ENCODE data around the gene RIOX2.
"Not testable (repeated sequence)": the region's sequence is repeated elsewhere in the genome, so short reads cannot be mapped to it uniquely, and the experiment has no call there.

The RIOX2 gene

DNA sequence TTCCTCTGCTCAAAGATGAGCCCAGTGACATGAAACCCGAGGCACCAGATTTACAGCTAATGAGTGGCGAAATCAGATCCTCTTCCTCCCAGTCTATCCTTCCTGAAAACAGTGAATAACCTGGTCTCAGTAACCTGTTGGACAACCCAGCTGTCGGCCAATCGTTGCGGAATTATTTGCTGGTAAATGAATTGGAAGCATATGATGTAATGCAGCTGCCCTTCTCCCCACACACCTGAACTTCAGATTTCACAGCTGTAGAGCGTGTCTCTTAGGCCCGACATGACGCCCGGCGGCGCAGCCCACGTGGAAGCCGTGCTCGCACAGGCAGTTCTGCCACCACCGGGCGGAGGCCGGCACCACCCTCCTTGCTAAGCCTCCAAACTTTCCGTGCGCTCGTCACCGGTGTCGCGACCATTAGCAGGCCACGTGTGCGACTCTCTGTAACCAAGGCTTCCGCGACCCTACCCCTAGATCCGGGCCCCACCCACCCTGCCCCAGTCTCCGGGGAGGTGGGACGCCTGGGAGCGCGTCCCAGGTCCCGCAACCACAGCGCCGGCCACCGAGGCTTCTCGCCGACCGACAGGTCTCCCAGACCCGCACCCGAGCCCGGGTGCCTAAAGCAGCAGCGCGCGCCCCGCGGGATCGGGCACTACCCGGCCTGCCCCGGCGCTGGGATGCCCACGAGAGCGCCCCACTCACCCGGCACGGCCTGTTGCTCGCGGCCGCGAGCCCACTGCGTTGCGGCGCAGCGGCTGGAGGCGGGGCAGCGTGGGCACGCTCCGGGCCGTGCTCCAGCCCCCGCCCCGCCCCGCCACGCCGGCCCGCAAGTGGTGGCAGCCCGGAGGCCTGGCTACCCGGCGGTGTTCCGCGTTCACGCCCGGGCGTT, at the start of gene RIOX2:
RIOX2 (minus strand) TSS at position 753 of the 889 bp plus-strand sequence. CDS start 4,838 bp downstream, outside the sequence.
- intact Hi-C loops (cut with DNase I): loop anchor here (5.0 kb wide), 2 partner anchors 50 to 150 kb away; partner anchors contain the start of gene CRYBG3
- peak; percentile 53 to 95 (median 70) for DNase-seq

DNA sequence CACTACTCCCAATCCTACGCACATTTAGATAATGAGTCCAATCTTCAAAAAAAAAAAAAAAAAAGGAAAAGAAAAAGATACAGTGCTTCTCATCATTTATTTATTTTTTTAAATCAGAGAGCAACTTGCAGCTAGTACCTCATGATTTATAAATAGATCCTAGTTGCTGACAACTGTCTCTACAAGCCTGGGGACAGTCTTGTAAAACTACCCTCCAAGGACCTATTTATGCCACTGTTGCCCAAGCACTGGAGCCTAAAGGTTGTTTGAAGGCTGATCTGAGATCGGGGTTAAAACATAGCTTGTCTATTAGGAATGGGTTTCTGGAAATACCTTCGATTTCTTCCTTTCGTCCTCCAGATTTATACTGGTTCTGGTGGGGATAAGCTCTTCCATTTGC, 48.2 kb upstream of the RIOX2 start:
- intact Hi-C loops (cut with DNase I): loop anchor here (5.0 kb wide), 1 partner anchor 48 kb away; the partner anchor contains the start of gene RIOX2
- no peak for DNase-seq

DNA sequence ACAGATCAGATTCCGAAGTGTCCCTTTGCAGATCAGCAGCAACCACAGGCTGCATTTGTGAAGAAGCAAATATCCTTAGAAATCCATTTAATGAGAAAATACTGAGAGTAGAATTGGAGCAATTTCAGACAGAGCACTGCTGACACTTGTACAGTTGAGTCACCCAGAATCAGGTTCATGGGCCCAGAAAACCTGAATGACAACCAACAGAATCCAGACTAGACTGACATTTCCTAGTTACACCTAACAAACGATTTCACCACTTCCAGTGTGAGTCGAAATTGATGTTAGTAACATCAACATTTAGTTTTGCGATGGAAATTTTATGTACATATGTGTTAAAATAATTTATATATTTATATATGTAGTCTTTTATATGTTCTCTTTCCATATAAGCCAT, 46.1 kb upstream of the RIOX2 start:
- intact Hi-C loops (cut with DNase I): no loop called here
- no peak for DNase-seq

DNA sequence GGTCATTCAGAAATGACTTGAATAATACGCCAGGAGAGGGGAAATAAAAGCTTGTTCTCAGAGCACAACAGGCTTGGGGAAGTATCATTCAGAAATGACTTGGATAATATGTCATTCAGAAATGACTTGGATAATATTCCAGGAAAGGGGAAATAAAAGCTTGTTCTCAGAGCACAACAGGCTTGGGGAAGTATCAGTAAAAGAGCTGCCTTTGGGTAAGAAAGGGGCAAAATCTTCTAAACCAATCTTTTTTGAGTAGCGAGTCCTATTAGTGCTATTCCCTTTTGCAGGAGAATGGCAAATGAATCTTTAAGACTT, 42.0 kb upstream of the RIOX2 start:
- intact Hi-C loops (cut with DNase I): no loop called here

DNA sequence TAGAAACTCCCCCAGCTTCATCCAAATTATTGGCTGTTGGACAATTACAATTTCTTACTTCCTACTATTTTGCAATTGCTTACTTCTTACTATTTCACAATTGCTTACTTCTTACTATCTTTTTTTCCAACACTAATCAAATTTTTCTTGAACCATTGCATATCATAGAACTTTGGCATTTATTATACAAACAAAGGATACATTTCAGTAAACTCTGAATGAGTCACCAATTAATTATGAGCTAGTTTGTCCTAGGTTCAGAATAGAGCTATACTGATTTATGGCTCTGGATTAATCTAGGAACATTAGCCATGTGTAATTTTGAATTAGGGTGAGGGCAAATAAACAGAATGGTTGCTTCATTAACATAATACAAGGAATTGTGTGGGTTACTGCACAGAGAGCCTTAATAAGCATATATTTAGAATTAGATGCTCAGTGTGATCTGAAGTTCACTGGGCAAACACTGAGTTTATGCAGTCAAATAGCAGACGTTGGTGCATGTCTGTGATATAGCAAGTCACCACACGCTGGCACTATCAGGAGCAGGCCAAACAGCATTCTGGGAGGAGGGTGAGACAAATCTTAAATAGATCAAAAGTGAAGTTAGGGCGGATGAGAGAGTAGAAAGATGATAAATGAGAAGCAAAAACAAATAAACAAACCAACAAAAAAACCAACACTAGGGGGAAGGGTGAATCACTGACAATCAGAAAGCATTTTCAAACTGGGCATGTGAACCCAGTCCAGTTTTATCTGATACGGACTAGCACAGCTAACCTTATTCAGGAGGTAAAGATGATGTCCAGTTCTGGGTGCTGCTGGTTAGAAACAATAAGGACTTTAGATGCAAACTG, 41.4 kb upstream of the RIOX2 start:
- DNase-seq: no peak
- intact Hi-C loops (cut with DNase I): loop anchor here (2.0 kb wide), 1 partner anchor 29 kb away; no protein-coding TSS in a partner anchor

More for the DNA sequence above, 42.0 kb upstream of the RIOX2 start:
- no peak for DNase-seq

DNA sequence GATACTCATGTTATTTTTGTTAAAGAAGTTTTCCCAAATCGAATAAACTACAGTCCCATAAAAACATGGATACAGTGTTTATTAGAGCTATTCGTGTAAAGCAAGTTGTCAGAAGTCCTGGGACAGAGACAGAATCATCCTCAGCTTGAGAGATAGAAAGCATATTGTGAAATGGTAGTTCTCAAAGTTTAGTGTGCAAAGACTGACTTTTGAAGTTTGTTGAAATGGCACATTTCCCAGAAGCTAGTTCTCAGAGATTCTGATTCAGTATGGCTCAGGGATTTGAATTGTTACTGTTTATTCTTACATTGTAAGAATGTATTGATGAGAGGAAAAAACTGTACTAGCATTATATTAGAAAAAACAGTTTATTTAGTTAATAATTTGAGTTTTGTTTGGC, 40.7 kb upstream of the RIOX2 start:
- no peak for DNase-seq
- intact Hi-C loops (cut with DNase I): loop anchor here (2.0 kb wide), 1 partner anchor 28 kb away; no protein-coding TSS in a partner anchor

DNA sequence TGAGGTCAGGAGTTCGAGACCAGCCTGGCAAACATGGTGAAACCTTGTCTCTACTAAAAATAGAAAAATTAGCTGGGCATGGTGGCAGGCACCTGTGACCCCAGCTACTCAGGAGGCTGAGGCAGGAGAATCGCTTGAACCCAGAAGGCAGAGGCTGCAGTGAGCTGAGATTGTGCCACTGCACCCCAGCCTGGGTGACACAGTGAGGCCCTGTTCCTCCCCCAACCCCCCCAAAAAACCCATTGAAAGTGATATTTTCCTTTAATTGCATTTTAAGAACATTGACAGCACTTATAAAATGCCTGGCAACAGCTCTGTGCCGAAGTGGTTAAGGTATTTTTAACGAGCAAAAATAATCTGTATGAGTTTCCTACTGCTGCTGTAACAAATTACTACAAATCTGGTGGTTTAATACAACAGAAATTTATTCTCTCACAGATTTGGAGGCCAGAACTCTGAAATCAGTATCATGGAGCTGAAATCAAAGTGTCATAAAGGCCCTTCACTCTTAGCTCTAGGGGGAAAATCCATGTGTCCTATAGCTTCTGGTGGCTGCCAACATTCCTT, 38.7 kb upstream of the RIOX2 start:
- intact Hi-C loops (cut with DNase I); DNase-seq: not testable (repeated sequence)

DNA sequence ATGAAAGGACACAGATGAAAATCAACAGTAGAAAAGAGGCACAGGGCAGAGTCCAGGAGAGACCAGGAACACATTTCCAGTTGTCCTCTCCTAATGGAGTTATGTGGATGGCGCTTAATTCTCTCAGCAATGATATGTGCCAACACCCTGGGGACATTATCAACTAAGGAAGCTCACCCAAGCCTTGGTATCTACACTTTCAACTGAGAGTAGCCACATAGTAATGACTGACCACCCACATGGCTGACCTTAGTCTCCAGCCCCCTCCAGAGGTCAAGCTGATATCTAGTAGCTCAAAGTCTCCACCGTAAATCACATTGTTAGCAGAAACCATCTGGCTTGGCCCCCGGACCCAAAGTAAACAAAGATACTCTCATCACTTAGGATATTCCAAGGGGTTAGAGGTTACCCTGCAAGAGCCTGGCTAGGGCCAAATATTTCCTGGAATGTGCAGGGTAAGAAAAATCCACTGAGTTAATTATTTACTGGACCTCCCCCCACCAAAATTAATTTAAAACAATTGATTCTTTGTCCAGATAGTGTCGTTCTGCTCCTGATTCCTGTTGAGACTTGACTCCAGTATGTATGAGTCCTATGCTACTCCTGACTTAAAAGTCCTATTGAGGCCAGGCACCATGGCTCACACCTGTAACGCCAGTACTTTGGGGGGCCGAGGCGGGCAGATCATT, 38.1 kb upstream of the RIOX2 start:
- no peak for DNase-seq
- intact Hi-C loops (cut with DNase I): no loop called here

DNA sequence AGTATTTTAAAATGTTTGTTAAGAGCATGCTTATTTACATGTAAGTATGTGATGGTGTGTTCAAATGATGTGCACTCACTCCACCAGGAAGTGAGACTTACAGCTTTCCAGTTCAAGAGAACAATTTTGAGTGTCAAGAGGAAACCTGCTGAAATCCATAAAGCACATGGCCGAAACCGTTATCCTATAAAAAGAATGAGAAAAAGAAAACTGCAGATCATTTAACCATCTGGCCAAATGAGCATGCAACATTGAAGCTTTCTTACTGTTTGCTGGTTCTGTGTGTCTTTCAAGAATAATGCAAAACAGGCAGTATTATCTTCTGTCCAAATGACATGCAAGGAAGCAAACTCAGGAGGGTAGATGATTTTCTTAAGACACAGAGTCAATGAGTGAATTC, 36.6 kb upstream of the RIOX2 start:
- DNase-seq: no peak
- intact Hi-C loops (cut with DNase I): no loop called here

DNA sequence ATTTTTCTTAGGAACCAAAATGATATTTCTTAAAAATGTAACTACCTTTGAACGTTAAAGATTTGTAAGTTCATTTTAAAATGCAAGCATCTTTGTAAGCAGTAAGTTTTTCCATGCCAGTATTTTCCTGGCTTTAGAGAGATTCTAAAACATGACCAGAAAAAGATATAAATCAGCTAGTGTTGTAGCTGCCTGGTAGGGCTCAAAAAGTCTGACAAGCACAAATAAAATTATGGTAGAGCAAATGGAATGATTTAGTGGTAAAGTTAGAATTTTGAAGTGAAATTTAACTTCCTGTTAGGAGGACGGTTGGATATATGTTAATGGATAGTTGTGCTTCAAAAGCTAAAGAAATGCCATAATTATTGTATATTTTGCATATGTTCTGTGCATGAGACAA, 33.2 kb upstream of the RIOX2 start:
- no peak for DNase-seq
- intact Hi-C loops (cut with DNase I): no loop called here

DNA sequence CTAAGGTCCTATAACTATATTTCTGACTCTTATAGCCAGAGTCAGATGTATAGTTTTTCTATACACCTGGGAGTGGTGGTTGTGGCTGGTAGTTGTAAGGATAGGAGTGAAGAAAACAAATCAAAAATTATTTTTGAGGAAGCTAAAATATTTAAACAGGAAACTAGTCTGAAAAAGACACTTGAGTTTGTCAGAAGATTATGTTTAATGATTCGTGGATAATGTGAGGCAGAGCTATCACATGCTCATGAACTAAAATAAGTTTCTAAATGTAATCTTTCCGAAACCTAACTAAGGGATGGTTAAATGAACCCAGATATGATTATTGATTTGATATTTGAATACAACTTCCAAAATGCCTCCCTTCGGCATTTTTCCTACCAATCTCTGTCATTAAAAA, 32.5 kb upstream of the RIOX2 start:
- no peak for DNase-seq

DNA sequence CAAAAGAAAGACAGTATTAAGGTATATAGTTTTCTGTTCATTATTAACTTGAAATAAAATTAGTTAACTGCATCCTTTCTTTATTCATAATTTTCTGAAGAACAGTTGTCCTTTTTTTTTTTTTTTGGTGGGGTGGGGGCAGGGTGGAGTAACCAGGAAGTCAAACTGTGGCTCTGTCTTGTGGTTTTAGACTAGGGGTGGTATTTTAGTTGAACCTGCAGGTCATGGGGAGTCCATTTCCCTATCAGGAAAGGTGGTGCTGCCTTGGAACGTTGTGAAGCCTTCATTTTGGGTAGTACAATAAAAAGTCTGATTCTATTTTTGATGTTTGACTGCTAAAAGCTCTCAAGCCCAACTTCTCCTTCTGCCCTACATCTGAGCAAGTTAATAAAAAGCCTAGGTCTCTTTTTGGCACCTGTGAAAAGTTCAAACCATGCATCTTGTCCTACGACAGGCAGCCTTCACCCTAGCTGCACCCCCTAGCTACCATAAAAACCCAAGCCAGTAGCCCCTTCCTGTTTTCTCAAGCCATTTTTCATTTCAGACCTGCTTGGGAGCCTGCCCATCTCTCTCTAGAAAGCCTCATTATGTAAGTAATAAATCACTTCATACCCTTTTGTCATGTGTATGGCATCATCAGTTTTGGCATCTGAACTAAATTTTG, 31.2 kb upstream of the RIOX2 start:
- intact Hi-C loops (cut with DNase I): no loop called here
- no peak for DNase-seq

More for the DNA sequence above, 32.5 kb upstream of the RIOX2 start:
- intact Hi-C loops (cut with DNase I): no loop called here

DNA sequence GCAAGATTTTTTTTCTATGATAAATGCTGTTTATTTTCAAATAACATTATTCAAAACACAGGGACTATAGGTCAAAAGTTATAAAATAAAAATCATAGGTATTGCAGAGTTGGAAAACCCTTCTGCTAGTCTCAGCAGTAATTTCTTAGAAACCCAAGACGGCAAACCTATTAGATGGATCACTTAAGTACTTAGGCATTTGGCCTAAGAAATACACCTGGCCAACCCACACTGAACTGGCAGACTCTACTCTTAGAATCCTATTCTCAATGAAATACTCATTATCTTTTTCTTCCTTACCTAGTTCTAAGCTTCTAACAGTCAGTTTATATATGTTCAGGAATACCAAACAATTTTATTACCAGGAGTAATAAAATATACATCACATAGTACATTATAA, 30.5 kb upstream of the RIOX2 start:
- DNase-seq: no peak
- intact Hi-C loops (cut with DNase I): no loop called here

DNA sequence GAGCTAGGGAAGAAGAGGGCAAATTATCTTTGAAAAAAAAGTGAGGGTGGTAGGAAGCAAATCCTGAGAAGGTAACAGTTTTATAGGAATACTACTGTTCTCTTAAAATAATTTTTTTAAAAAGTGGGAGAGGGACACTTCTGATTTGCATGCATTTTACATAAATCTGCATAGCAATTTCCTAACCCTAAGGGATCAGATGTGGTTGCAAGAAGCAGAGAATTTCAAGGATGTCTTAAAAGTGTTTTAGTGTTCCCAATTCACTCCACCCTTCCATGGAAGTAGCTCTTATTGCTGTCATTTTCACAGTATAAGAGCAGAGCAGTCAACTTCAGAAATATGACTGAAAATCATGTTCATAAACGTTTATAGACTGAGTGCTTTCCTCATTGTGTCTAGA, 27.8 kb upstream of the RIOX2 start:
- intact Hi-C loops (cut with DNase I): no loop called here
- DNase-seq: no peak

DNA sequence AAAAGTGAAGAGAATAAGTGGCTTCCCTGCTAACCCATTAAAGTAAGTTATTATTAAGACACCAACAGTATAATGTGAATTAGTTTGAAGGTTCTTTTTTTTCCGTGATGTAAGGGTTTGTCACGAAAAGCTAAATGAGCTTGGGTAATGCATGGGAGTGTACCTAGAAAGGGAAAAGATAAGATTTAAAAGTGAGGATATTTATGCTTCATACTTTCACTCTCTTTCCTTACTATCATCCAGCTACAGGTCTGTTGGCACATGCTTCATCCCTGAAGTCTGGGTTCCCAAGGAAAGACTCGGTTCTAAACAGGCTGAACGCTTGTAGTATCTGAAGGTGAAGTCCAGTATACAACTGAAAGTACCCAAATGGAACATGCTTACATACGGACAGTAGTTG, 26.9 kb upstream of the RIOX2 start:
- no peak for DNase-seq
- intact Hi-C loops (cut with DNase I): no loop called here

DNA sequence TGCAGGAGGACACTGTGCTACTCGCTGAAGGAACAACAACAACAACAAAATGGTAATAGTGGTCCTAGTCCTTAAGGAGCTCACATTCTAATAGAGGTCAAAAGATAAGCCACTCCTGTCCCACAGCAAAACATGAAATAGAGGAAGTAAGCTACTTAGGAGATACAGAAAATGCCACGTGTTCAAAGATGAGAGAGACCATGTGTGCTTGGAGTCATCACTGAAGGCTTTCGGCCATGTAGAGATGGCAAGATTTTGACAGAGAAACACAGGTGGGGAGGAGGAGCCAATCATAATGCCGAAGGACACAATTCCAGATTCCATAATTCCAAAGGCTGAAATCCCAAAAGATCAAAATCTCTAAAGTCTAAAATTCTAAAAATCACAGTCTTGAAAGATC, 24.8 kb upstream of the RIOX2 start:
- no peak for DNase-seq
- intact Hi-C loops (cut with DNase I): no loop called here

DNA sequence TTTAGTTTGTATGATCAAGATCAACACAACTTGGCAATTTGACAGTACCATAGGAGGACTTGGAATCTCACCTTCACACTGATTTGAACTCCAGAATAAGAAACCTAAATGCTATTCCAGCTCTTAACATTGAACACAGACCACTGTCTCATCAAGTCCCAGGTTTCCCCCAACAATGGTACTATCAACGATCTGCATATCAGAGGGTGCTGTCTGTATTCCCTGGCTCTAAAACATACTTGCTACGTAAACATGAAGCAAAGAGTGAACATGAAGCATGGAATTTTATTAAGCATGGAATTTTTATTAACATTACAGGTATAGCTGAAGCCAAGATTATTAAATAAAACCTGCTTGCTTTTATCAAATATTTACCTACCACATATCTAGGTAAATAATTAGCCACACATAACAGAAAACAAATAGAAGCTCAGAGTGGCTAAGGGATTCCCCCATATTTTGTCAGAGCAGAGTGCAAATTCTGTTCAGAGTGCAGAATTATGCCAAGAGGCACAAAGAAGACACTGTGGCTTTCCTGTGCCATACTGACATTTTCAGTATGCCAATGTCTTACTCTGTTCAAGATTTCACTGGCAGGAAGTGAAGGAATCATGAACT, 22.2 kb upstream of the RIOX2 start:
- intact Hi-C loops (cut with DNase I): no loop called here
- no peak for DNase-seq

DNA sequence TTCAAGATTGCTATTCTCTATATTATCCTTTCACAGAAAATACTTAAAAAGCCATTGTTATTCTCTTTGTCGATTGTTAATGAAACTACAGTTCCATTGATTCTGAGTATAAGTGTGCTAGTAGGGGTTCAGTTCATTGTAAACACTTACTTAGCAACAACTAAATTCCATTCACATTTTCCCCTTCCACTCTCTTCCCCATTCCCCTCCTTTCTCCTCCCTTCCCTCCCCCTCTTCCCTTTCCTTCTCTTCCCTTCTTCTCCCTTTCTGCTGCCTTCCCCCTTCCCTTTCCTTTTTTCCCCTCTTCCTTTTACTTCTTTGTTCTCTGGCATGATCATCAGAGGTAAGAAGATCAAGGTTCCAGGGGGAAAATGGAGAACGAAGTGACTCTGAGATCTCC, 21.3 kb upstream of the RIOX2 start:
- DNase-seq: no peak
- intact Hi-C loops (cut with DNase I): no loop called here

DNA sequence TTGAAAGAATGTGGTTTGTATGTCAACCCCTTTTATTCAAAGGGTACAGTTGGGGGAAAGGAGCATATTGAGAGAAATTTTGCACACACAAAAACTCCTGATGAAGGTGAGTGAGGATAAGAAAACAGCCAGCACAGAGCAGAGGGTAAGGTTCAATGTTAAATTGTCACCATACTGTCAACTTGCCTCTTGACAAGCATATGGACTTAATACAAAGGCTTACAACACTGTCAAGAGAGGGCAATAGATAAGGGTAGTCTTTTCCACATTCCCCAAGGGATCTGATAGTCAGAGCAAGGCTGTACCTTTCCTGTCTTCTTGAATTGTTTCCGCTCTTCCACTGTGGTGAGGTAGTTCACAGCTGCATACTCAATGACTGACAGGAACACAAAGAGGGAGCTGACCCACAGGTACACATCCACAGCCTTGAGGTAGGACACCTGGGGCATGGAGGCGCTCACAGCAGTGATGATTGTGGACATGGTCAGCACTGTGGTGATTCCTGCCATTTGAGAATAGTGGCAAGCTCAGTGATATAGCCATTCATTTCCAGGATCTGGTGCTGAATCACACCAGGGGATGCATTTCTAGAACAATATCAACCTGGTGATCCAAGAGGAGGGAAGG, 20.4 kb upstream of the RIOX2 start:
- intact Hi-C loops (cut with DNase I): no loop called here

More for the DNA sequence above, 20.4 kb upstream of the RIOX2 start:
- no peak for DNase-seq

Measured in posterior cingulate gyrus (tissue), 11 donors.